Measurements from ENCODE around the gene TGM3.

Gene TGM3

GRCh38 chr20:2337142-2337541, 41.3 kb downstream of the TGM3 start:
- no peak for DNase-seq (ENCODE audit: low read depth)

GRCh38 chr20:2338411-2339066, 42.7 kb downstream of the TGM3 start:
- DNase-seq (ENCODE audit: low read depth) = no peak

- no peak for DNase-seq (ENCODE audit: low read depth)
These were observed 44.3 kb downstream of the TGM3 start for GRCh38 chr20:2340136-2340535.

- DNase-seq (ENCODE audit: low read depth) = no peak
These were observed 45.0 kb downstream of the TGM3 start for GRCh38 chr20:2340823-2341222.

GRCh38 chr20:2341336-2341735, 45.5 kb downstream of the TGM3 start:
- no peak for DNase-seq (ENCODE audit: low read depth)

- no peak for DNase-seq (ENCODE audit: low read depth)
These were observed 46.4 kb downstream of the TGM3 start for GRCh38 chr20:2342243-2342642.

- no peak for DNase-seq (ENCODE audit: low read depth)
These were observed 50.4 kb downstream of the TGM3 start for GRCh38 chr20:2346188-2346587.

GRCh38 chr20:2348336-2348735, 52.5 kb downstream of the TGM3 start:
- no peak for DNase-seq (ENCODE audit: low read depth)

GRCh38 chr20:2349801-2350200, 54.0 kb downstream of the TGM3 start:
- DNase-seq (ENCODE audit: low read depth) = no peak

GRCh38 chr20:2350606-2351005, 54.8 kb downstream of the TGM3 start:
- DNase-seq (ENCODE audit: low read depth) = no peak

- no peak for DNase-seq (ENCODE audit: low read depth)
These were observed 57.4 kb downstream of the TGM3 start for GRCh38 chr20:2353231-2353630.

- DNase-seq (ENCODE audit: low read depth) = no peak
These were observed 61.3 kb downstream of the TGM3 start for GRCh38 chr20:2357114-2357513.

- DNase-seq (ENCODE audit: low read depth) = no peak
These were observed 62.2 kb downstream of the TGM3 start for GRCh38 chr20:2358006-2358405.

GRCh38 chr20:2361035-2361593, 65.3 kb downstream of the TGM3 start:
- no peak for DNase-seq (ENCODE audit: low read depth)

GRCh38 chr20:2363187-2363586, 67.4 kb downstream of the TGM3 start:
- DNase-seq (ENCODE audit: low read depth) = no peak

GRCh38 chr20:2363587-2363986, 67.8 kb downstream of the TGM3 start:
- no peak for DNase-seq (ENCODE audit: low read depth)

- no peak for DNase-seq (ENCODE audit: low read depth)
These were observed 68.2 kb downstream of the TGM3 start for GRCh38 chr20:2364044-2364443.

- DNase-seq (ENCODE audit: low read depth) = no peak
These were observed 69.3 kb downstream of the TGM3 start for GRCh38 chr20:2365091-2365490.

- no peak for DNase-seq (ENCODE audit: low read depth)
These were observed 69.9 kb downstream of the TGM3 start for GRCh38 chr20:2365666-2366065.

GRCh38 chr20:2368621-2369020, 72.8 kb downstream of the TGM3 start:
- no peak for DNase-seq (ENCODE audit: low read depth)

GRCh38 chr20:2373098-2373497, 77.3 kb downstream of the TGM3 start:
- DNase-seq (ENCODE audit: low read depth) = no peak

- DNase-seq (ENCODE audit: low read depth) = no peak
These were observed 78.7 kb downstream of the TGM3 start for GRCh38 chr20:2374346-2375125.

- no peak for DNase-seq (ENCODE audit: low read depth)
These were observed 83.1 kb downstream of the TGM3 start for GRCh38 chr20:2378893-2379292.

All from T follicular helper cell (primary cell).